MM.1S (cell line): ENCODE measurements around the gene APH1B.

Source experiments
- DNase-seq: peaks from one replicate; pipeline ENCODE4 v3.0.0-alpha.2; 2015
- H2AFZ ChIP-seq: fragments of 300-600 bp; sonication (generic); 2 replicates; pipeline ENCODE4 v1.6.0; 2016; ENCODE audit warnings: antibody characterized with exemption, low read length
- H3F3A ChIP-seq: fragments of 300-600 bp; sonication (generic); 2 replicates; pipeline ENCODE4 v1.6.1; 2016; ENCODE audit warnings: mild to moderate bottlenecking, antibody characterized with exemption, low read length, moderate library complexity, mixed read lengths; ENCODE audit not compliant: insufficient read depth
- H3K27ac ChIP-seq: fragments of 300-600 bp; sonication (generic); 2 replicates; pipeline ENCODE4 v1.5.1; 2016; ENCODE audit warnings: mild to moderate bottlenecking, low read length
- H3K27me3 ChIP-seq: fragments of 300-600 bp; sonication (generic); replicated peaks from 2 replicates; pipeline ENCODE4 v1.6.0; 2016; ENCODE audit warnings: low read length; ENCODE audit not compliant: insufficient read depth
- H3K36me3 ChIP-seq: fragments of 300-600 bp; sonication (generic); replicated peaks from 2 replicates; pipeline ENCODE4 v1.6.1; 2016; ENCODE audit warnings: mild to moderate bottlenecking, low read length, mixed read lengths; ENCODE audit not compliant: insufficient read depth
- H3K4me1 ChIP-seq: fragments of 300-600 bp; sonication (generic); 2 replicates; pipeline ENCODE4 v1.6.1; 2016; ENCODE audit warnings: low read length, mixed read lengths
- H3K4me2 ChIP-seq: fragments of 300-600 bp; sonication (generic); 2 replicates; pipeline ENCODE4 v1.6.0; 2016; ENCODE audit warnings: low read depth, low read length
- H3K4me3 ChIP-seq: fragments of 300-600 bp; sonication (generic); 2 replicates; pipeline ENCODE4 v1.5.1; 2016; ENCODE audit warnings: low read length, mixed read lengths
- H3K79me2 ChIP-seq: fragments of 300-600 bp; sonication (generic); 2 replicates; pipeline ENCODE4 v1.6.1; 2016; ENCODE audit warnings: mixed run types, low read length, mixed read lengths
- H3K9ac ChIP-seq: fragments of 300-600 bp; sonication (generic); 2 replicates; pipeline ENCODE4 v1.6.1; 2016; ENCODE audit warnings: low read length, mixed read lengths
- H3K9me2 ChIP-seq: fragments of 300-600 bp; sonication (generic); replicated peaks from 2 replicates; pipeline ENCODE4 v1.6.1; 2016; ENCODE audit warnings: mild to moderate bottlenecking, low read length, mixed read lengths; ENCODE audit not compliant: insufficient read depth
- H3K9me3 ChIP-seq: fragments of 300-600 bp; sonication (generic); replicated peaks from 2 replicates; pipeline ENCODE4 v1.6.1; 2016; ENCODE audit warnings: mild to moderate bottlenecking, low read length, mixed read lengths; ENCODE audit not compliant: insufficient read depth
- H4K20me1 ChIP-seq: fragments of 300-600 bp; sonication (generic); 2 replicates; pipeline ENCODE4 v1.6.1; 2016; ENCODE audit warnings: mild to moderate bottlenecking, low read length, moderate library complexity, mixed read lengths; ENCODE audit not compliant: insufficient read depth
- EZH2 ChIP-seq: fragments of 300-600 bp; sonication (generic); optimal IDR thresholded peaks from 2 replicates; pipeline ENCODE3; 2017; ENCODE audit warnings: low read depth, mild to moderate bottlenecking, antibody characterized with exemption, low read length, mixed read lengths
- EZH2phosphoT487 ChIP-seq: fragments of 300-600 bp; sonication (generic); IDR thresholded peaks from 2 replicates; pipeline ENCODE4 v1.6.1; 2018; ENCODE audit warnings: antibody characterized with exemption, low read length
- TF ChIP-seq, protein P1 (sequence below): fragments of 300-600 bp; sonication (generic); IDR thresholded peaks from 2 replicates; pipeline ENCODE4 v1.5.1; 2016; ENCODE audit warnings: antibody characterized with exemption, low read length, mixed read lengths

The APH1B gene

DNA sequence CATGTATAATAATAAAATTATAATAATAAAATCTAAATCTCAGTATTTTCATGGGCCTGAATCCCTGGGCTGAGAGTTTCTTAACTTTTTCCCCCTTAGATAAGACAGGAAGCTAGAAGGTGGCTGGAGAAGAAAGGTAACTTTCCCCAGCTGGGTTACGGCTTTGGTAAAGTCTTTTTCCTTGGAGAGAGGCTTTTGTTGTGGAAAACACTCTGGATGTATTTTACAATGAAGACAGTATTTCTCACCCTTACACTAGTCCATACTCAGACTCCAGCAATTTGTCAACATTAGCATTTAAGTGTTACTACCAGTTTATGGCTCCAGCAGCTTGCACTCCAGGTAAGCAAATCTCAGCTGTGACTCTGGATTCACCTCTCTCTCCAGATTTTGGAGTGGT is 34.9 kb downstream of the APH1B start:
- Histone ChIP-seq H3K79me2 (no peaks in the 10 kb centered on the region), H2AFZ (no peak overlapping the region), H3K4me1 (no peaks in the 10 kb centered on the region), H3K4me3 (no peak overlapping the region), H3K36me3 (no peaks in the 10 kb centered on the region), H3K27me3 (no peaks in the 10 kb centered on the region), H4K20me1 (no peaks in the 10 kb centered on the region), H3F3A (no peaks in the 10 kb centered on the region), H3K9me2 (no peaks in the 10 kb centered on the region), H3K9me3 (no peaks in the 10 kb centered on the region), H3K27ac (no peak overlapping the region), H3K9ac (no peak overlapping the region), H3K4me2 (no peak overlapping the region)
- no peak for DNase-seq
- TF ChIP-seq, protein P1, sequence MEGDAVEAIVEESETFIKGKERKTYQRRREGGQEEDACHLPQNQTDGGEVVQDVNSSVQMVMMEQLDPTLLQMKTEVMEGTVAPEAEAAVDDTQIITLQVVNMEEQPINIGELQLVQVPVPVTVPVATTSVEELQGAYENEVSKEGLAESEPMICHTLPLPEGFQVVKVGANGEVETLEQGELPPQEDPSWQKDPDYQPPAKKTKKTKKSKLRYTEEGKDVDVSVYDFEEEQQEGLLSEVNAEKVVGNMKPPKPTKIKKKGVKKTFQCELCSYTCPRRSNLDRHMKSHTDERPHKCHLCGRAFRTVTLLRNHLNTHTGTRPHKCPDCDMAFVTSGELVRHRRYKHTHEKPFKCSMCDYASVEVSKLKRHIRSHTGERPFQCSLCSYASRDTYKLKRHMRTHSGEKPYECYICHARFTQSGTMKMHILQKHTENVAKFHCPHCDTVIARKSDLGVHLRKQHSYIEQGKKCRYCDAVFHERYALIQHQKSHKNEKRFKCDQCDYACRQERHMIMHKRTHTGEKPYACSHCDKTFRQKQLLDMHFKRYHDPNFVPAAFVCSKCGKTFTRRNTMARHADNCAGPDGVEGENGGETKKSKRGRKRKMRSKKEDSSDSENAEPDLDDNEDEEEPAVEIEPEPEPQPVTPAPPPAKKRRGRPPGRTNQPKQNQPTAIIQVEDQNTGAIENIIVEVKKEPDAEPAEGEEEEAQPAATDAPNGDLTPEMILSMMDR = no peak
- TF ChIP-seq EZH2 (no peak), EZH2phosphoT487 (no peak)

DNA sequence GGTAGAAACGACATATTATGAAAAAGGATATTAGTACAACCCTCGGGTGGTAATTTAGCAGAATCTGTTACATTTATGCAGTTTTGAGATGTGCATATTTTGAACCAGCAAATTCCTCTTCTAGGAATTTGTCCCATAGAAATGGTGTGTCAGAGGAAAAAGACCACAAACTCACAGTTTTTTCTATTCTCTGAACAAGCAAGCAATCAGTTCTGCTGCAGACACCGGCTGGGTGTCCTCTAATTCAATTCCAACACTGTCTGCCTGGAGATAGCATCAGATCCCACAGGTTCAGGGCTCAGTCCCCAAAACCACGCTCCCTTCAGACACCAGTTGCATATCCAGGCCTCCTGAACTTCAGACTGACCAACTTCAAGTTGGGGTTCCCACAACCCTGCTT is 36.4 kb downstream of the APH1B start:
- no peak for DNase-seq
- Histone ChIP-seq H2AFZ (no peak overlapping the region), H3K4me3 (no peak overlapping the region), H3F3A (no peaks in the 10 kb centered on the region), H3K4me1 (no peaks in the 10 kb centered on the region), H3K27me3 (no peaks in the 10 kb centered on the region), H3K9ac (no peak overlapping the region), H3K79me2 (no peaks in the 10 kb centered on the region), H3K9me3 (no peaks in the 10 kb centered on the region), H3K9me2 (no peaks in the 10 kb centered on the region), H3K36me3 (no peaks in the 10 kb centered on the region), H4K20me1 (no peaks in the 10 kb centered on the region), H3K4me2 (no peak overlapping the region), H3K27ac (no peak overlapping the region)
- TF ChIP-seq EZH2phosphoT487 (no peak), EZH2 (no peak)
- TF ChIP-seq, protein P1 = no peak

DNA sequence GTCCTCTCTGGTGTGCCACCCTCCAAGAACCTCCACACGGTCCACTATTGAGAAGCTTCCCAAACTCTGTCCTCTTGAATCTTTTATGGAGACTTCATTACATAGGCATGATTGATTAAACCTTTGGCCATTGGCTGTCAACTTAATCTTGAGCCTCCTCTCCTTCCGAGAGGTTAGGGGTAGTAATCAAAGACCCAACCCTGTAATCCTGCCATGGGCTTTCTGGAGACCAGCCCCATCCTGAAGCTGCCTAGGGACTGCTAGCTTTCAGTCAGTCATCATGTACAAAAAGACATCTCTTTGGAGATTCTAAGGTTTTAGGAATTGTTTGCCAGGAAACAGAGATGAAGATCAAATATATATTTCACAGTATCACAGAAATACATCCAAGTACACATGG is 37.0 kb downstream of the APH1B start:
- H3K36me3 ChIP-seq = no peaks in the 10 kb centered on the region
- no peaks in the 10 kb centered on the region for H3K9me2 ChIP-seq
- H3K9me3 ChIP-seq = no peaks in the 10 kb centered on the region
- H3F3A ChIP-seq = no peaks in the 10 kb centered on the region
- no peak for DNase-seq
- no peaks in the 10 kb centered on the region for H3K4me1 ChIP-seq
- no peak overlapping the region for H3K9ac ChIP-seq
- H3K79me2 ChIP-seq = no peaks in the 10 kb centered on the region
- H4K20me1 ChIP-seq = no peaks in the 10 kb centered on the region
- TF ChIP-seq, protein P1 = no peak
- H3K27me3 ChIP-seq = no peaks in the 10 kb centered on the region
- no peak overlapping the region for H3K4me2 ChIP-seq
- no peak overlapping the region for H3K4me3 ChIP-seq
- no peak overlapping the region for H3K27ac ChIP-seq
- H2AFZ ChIP-seq = no peak overlapping the region
